BLaER1 (cell line): ENCODE results near the gene LCORL.

Experiments used
- H3K27ac ChIP-seq: shearing (Covaris generic); formaldehyde crosslinking; 2 replicates; pipeline ENCODE4 v1.8.1; 2022
- H3K27me3 ChIP-seq: shearing (Covaris generic); formaldehyde crosslinking; 2 replicates; pipeline ENCODE4 v1.8.1; 2022
- H3K36me3 ChIP-seq: shearing (Covaris generic); formaldehyde crosslinking; 2 replicates; pipeline ENCODE4 v1.8.1; 2022
- H3K4me1 ChIP-seq: shearing (Covaris generic); formaldehyde crosslinking; 2 replicates; pipeline ENCODE4 v1.8.1; 2022
- H3K4me2 ChIP-seq: shearing (Covaris generic); formaldehyde crosslinking; 2 replicates; pipeline ENCODE4 v1.8.1; 2022
- H3K4me3 ChIP-seq: shearing (Covaris generic); formaldehyde crosslinking; 2 replicates; pipeline ENCODE4 v1.8.1; 2022
- H3K9ac ChIP-seq: shearing (Covaris generic); formaldehyde crosslinking; 2 replicates; pipeline ENCODE4 v1.8.1; 2022
- H3K9me3 ChIP-seq: shearing (Covaris generic); formaldehyde crosslinking; 2 replicates; pipeline ENCODE4 v1.8.1; 2022
- H4K20me1 ChIP-seq: shearing (Covaris generic); formaldehyde crosslinking; 2 replicates; pipeline ENCODE4 v1.8.1; 2022
- Cebpa-rat ChIP-seq: shearing (Covaris generic); IDR thresholded peaks from 2 replicates; pipeline ENCODE4 v1.8.1; 2022

The LCORL gene

DNA sequence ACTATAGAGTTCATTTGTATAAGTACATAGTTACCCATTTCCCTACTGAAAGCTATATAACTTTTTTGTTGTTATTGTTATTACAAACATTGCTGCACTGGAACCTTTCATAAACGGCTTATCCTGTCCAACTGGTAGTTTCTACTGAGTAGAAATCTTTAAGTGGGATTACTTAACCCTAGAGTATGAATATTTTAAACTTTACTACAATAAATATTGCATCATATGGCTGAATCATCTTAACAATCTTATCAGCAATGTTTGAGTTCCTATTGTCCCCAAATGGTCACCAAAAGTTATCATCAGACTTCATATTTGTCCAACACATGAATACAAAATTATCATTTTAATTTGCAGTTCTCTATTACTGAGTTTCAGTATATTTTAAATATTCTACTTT, 40.5 kb downstream of the LCORL start:
- H3K27ac ChIP-seq, result no peak overlapping the region
- H4K20me1 ChIP-seq, result no peaks in the 10 kb centered on the region; the same call in 1 of the 2 replicates
- no peak overlapping the region for H3K4me3 ChIP-seq
- peaks cover 27% of the 10 kb centered on the region; the same call in 1 of the 2 replicates for H3K36me3 ChIP-seq
- H3K4me2 ChIP-seq, result no peak overlapping the region
- no peak for TF ChIP-seq Cebpa-rat
- H3K27me3 ChIP-seq, result no peaks in the 10 kb centered on the region
- no peak overlapping the region for H3K9ac ChIP-seq
- H3K4me1 ChIP-seq, result no peaks in the 10 kb centered on the region
- peaks cover 74% of the 10 kb centered on the region for H3K9me3 ChIP-seq

DNA sequence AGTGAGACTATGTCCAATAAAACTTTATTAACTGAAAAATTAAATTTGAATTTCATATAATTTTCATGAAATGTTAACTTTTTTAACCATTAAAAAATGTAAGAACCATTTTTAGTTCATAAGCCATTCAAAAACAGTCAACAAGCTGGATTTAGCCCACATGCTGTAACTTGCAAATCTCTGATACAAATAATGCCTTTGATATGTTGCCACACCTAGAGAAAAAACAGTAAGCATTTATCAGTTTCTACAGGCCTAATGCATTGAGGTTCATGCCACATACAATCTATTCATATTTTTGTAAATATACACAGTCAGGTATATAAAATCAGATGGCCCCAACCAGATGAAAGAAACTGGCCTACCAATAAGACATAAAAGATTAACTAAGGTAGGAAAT, 52.8 kb downstream of the LCORL start:
- peaks cover 30% of the 10 kb centered on the region for H4K20me1 ChIP-seq
- no peaks in the 10 kb centered on the region for H3K27me3 ChIP-seq
- peaks cover 13% of the 10 kb centered on the region; the same call in 1 of the 2 replicates for H3K36me3 ChIP-seq
- H3K9me3 ChIP-seq, result no peaks in the 10 kb centered on the region
- no peaks in the 10 kb centered on the region for H3K4me1 ChIP-seq
- TF ChIP-seq Cebpa-rat, result no peak
- no peak overlapping the region for H3K4me2 ChIP-seq
- H3K9ac ChIP-seq, result no peak overlapping the region
- no peak overlapping the region for H3K27ac ChIP-seq
- no peak overlapping the region for H3K4me3 ChIP-seq

GRCh38 chr4:17967078-17967477, 54.5 kb downstream of the LCORL start:
- Histone ChIP-seq H3K9me3 (no peaks in the 10 kb centered on the region), H3K27ac (no peak overlapping the region), H4K20me1 (peaks cover 32% of the 10 kb centered on the region), H3K9ac (no peak overlapping the region), H3K4me2 (no peak overlapping the region), H3K36me3 (peaks cover 13% of the 10 kb centered on the region; the same call in 1 of the 2 replicates), H3K27me3 (no peaks in the 10 kb centered on the region), H3K4me1 (no peaks in the 10 kb centered on the region), H3K4me3 (no peak overlapping the region)
- no peak for TF ChIP-seq Cebpa-rat

DNA sequence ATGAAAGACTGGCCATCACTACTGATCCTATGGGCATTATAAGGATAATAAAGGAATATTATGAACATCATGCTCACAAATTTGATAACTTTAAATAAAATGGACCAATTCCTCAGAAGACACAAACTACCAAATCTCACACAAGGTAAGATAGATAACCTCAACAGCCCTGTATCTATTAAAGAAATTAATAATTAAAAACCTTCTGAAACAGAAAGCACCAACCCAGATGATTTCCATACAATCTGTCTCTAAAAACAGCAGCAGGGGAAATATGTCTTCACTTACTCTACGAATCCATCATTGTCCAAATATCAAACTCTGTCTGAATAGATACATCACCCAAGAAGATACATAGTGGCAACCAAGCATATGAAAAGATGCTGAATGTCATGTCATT, 55.2 kb downstream of the LCORL start:
- no peak overlapping the region for H3K9ac ChIP-seq
- H3K27me3 ChIP-seq, result no peaks in the 10 kb centered on the region
- H3K9me3 ChIP-seq, result no peaks in the 10 kb centered on the region
- no peak overlapping the region for H3K27ac ChIP-seq
- peaks cover 19% of the 10 kb centered on the region for H3K36me3 ChIP-seq
- H3K4me3 ChIP-seq, result no peak overlapping the region
- no peaks in the 10 kb centered on the region for H3K4me1 ChIP-seq
- no peak for TF ChIP-seq Cebpa-rat
- H4K20me1 ChIP-seq, result peaks cover 32% of the 10 kb centered on the region
- no peak overlapping the region for H3K4me2 ChIP-seq

DNA sequence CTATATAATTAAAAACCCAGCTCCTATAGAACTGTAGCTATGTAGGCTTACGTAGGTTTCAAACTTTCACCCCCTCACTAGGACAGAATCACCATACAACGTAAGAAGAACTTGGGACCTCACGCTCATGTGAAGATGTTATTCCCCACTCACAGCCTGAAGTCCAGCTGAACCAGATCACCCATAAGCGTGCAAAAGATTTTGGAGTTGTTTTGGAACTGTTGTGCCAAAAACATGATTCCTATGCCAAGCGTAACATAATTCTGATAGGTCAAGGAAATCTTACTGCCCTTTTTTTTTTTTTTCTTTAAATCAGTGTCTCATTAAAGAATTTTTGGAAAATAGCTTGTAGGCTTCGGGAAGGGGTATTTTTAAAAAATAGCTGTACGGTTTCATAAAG, 57.0 kb downstream of the LCORL start:
- TF ChIP-seq Cebpa-rat, result no peak
- peaks cover 32% of the 10 kb centered on the region for H4K20me1 ChIP-seq
- peaks cover 22% of the 10 kb centered on the region for H3K36me3 ChIP-seq
- no peaks in the 10 kb centered on the region for H3K4me1 ChIP-seq
- no peak overlapping the region for H3K4me2 ChIP-seq
- no peaks in the 10 kb centered on the region for H3K9me3 ChIP-seq
- H3K27ac ChIP-seq, result no peak overlapping the region
- H3K27me3 ChIP-seq, result no peaks in the 10 kb centered on the region
- H3K9ac ChIP-seq, result no peak overlapping the region
- H3K4me3 ChIP-seq, result no peak overlapping the region

DNA sequence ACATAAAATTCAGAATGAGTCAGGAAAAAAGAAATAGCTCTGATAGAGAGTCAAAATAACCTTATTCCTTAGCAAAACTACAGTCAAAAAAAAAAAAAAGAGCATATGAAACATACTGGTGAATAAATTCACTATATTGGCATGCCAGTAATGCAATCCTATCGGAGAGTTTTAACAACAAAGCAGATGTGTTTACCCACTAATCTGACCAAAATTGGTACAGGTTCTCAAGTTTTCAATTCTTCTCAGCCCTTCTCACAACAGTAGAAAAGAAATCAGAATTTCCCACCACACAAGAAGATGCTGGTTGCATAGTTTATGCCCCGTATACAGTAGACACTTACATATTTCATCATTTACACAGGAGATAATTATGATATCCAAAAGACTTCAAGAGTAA, 59.4 kb downstream of the LCORL start:
- Histone ChIP-seq H4K20me1 (peaks cover 31% of the 10 kb centered on the region), H3K4me1 (no peaks in the 10 kb centered on the region), H3K4me2 (no peak overlapping the region), H3K36me3 (peaks cover 38% of the 10 kb centered on the region), H3K27ac (no peak overlapping the region), H3K27me3 (no peaks in the 10 kb centered on the region), H3K9me3 (peaks cover 5% of the 10 kb centered on the region; the same call in 1 of the 2 replicates), H3K9ac (no peak overlapping the region), H3K4me3 (no peak overlapping the region)
- no peak for TF ChIP-seq Cebpa-rat

- TF ChIP-seq Cebpa-rat, result no peak
- H3K4me2 ChIP-seq, result no peak overlapping the region
- H4K20me1 ChIP-seq, result peaks cover 22% of the 10 kb centered on the region
- H3K27me3 ChIP-seq, result no peaks in the 10 kb centered on the region
- H3K36me3 ChIP-seq, result peaks cover 44% of the 10 kb centered on the region
- H3K9me3 ChIP-seq, result peaks cover 12% of the 10 kb centered on the region
- no peak overlapping the region for H3K4me3 ChIP-seq
- no peaks in the 10 kb centered on the region for H3K4me1 ChIP-seq
- no peak overlapping the region for H3K9ac ChIP-seq
- H3K27ac ChIP-seq, result no peak overlapping the region
These were observed 60.3 kb downstream of the LCORL start for GRCh38 chr4:17961249-17961648.

- Histone ChIP-seq H3K27ac (no peak overlapping the region), H3K9ac (no peak overlapping the region), H3K4me1 (no peaks in the 10 kb centered on the region), H3K4me2 (no peak overlapping the region), H3K36me3 (peaks cover 74% of the 10 kb centered on the region), H3K9me3 (peaks cover 19% of the 10 kb centered on the region), H3K27me3 (no peaks in the 10 kb centered on the region), H3K4me3 (no peak overlapping the region), H4K20me1 (0 out of 2 replicates have a peak, but pooled peaks cover 1% of the 10 kb centered on the region)
- TF ChIP-seq Cebpa-rat, result no peak
These were observed 63.4 kb downstream of the LCORL start for GRCh38 chr4:17958181-17958580.

- Histone ChIP-seq H3K9me3 (peaks cover 24% of the 10 kb centered on the region), H4K20me1 (no peaks in the 10 kb centered on the region), H3K4me3 (no peak overlapping the region), H3K4me1 (no peaks in the 10 kb centered on the region), H3K36me3 (peaks cover 79% of the 10 kb centered on the region), H3K4me2 (no peak overlapping the region), H3K27ac (no peak overlapping the region), H3K9ac (no peak overlapping the region), H3K27me3 (no peaks in the 10 kb centered on the region)
- TF ChIP-seq Cebpa-rat, result no peak
These were observed 63.9 kb downstream of the LCORL start for GRCh38 chr4:17957688-17958087.

DNA sequence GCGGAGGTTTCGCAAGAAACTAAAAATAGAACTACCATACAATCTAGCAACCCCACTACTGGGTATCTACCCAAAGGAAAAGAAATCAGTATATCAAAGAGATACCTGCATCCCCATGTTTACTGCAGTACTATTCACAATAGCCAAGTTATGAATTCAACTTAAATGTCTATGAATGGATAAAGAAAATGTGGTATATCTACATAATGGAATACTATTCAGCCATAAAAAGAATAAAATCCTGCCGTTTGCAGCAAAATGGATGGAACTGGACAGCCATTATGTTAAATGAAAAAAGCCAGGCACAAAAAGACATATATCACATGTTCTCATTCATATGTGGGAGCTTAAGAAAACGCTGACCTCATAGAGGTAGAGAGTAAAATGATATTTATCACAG, 65.3 kb downstream of the LCORL start:
- peaks cover 26% of the 10 kb centered on the region for H3K9me3 ChIP-seq
- no peaks in the 10 kb centered on the region for H3K4me1 ChIP-seq
- no peaks in the 10 kb centered on the region for H3K27me3 ChIP-seq
- no peak for TF ChIP-seq Cebpa-rat
- H3K4me2 ChIP-seq, result no peak overlapping the region
- no peak overlapping the region for H3K27ac ChIP-seq
- no peak overlapping the region for H3K9ac ChIP-seq
- H3K36me3 ChIP-seq, result peaks cover 76% of the 10 kb centered on the region
- no peaks in the 10 kb centered on the region for H4K20me1 ChIP-seq
- no peak overlapping the region for H3K4me3 ChIP-seq

DNA sequence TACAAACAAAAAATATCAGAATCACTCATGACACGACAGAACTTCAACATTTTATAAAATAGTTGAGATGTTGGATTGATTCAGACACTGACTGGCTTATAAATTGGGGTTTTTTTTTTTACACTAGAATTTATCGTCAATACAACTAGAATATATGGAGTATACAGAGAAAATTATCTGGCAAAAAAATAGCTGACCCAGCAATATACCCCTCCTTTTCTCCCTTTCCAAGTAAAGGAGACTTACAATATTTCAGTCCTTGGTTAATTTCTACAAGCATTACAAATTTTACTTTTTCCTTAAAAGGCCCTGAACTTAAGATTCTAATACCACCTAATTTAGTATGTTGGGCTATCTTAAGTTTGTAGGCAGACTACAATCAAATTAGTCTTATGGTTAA, 76.3 kb downstream of the LCORL start:
- Histone ChIP-seq H3K27me3 (no peaks in the 10 kb centered on the region), H3K9ac (no peak overlapping the region), H3K4me3 (no peak overlapping the region), H3K4me1 (no peaks in the 10 kb centered on the region), H4K20me1 (no peaks in the 10 kb centered on the region), H3K4me2 (no peak overlapping the region), H3K27ac (no peak overlapping the region), H3K36me3 (peaks cover 31% of the 10 kb centered on the region), H3K9me3 (no peaks in the 10 kb centered on the region)
- no peak for TF ChIP-seq Cebpa-rat
